ENCODE results near the gene HSPA13.

HSPA13 gene

DNA sequence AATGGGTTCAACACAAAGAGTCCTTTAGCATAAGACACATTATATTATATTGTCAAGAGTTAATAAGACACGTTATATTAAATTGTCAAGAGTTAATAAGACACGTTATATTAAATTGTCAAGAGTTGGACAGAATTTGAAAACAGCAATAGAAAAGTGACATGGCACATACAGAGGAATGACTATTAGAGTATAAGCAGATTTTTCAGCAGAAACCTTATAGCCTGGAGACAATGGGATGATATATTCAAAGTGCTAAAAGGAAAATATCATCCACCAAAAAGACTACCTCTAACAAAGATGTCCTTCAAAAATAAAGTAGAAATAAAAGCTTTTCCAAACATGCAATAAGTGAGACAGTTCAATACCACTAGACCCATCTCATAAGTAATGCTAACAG lies 36.0 kb upstream of the HSPA13 start:
- CTCF ChIA-PET: no interaction called here
- POLR2A ChIA-PET: no interaction called here
- H3K36me3 ChIP-seq (ENCODE audit: control insufficient read depth in 2 of 2, insufficient read depth in 1 of 2, low read length in 2 of 2): no peaks in the 10 kb centered on the region
- no peak overlapping the region for H3K27ac ChIP-seq (ENCODE audit: extremely low read depth, low read depth, low read length)
- H3K9me3 ChIP-seq (ENCODE audit: control insufficient read depth, insufficient read depth, low read depth, low read length): no peaks in the 10 kb centered on the region
- TF ChIP-seq SALL2 (tag by site-specific recombination; IDR thresholded peaks at IDR 0.05; ENCODE audit: borderline replicate concordance) (no peak), TRIM28 (IDR thresholded peaks at IDR 0.05; ENCODE audit: borderline replicate concordance, low read length) (peak; percentile 28; the same call in 1 of the 2 replicates), SETDB1 (IDR thresholded peaks at IDR 0.05; ENCODE audit: insufficient read length, low read length) (peak; percentile 84), ZNF791 (tag by site-specific recombination; IDR thresholded peaks at IDR 0.05) (peak; percentile 91)
- no peaks in the 10 kb centered on the region for H3K4me1 ChIP-seq (ENCODE audit: control insufficient read depth, insufficient read depth, low read length)
- no peak overlapping the region for H3K4me3 ChIP-seq (ENCODE audit: low read depth, low read length)

DNA sequence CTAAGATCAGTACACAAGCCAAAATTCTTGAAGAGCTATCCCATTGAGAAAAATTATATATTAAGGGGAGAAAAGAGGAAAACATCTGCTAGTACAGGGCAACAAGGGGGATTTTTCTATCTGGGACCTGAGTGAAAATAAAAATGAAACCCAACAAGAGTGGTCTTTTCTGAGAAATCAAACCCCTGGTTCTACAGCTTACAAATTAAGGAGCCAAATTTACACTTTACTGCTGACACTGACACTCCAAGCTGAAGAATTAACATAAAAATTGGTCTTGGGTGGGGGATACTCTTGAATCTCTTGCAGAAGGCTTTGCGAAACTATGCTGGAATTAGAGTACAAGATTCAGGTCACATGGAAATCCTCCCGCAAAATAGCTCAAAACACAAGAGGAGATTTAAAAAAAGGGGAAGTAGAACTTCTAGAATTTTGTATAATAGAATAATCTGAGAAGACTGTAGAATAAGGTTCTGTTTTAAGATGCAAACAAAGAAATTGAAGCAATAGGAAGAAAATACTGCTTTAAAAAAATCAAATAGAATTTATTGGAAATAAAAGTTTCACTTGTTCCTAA lies 32.1 kb upstream of the HSPA13 start:
- no peak overlapping the region for H3K4me3 ChIP-seq (ENCODE audit: low read depth, low read length)
- H3K4me1 ChIP-seq (ENCODE audit: control insufficient read depth, insufficient read depth, low read length): no peaks in the 10 kb centered on the region
- TF ChIP-seq, protein P1, sequence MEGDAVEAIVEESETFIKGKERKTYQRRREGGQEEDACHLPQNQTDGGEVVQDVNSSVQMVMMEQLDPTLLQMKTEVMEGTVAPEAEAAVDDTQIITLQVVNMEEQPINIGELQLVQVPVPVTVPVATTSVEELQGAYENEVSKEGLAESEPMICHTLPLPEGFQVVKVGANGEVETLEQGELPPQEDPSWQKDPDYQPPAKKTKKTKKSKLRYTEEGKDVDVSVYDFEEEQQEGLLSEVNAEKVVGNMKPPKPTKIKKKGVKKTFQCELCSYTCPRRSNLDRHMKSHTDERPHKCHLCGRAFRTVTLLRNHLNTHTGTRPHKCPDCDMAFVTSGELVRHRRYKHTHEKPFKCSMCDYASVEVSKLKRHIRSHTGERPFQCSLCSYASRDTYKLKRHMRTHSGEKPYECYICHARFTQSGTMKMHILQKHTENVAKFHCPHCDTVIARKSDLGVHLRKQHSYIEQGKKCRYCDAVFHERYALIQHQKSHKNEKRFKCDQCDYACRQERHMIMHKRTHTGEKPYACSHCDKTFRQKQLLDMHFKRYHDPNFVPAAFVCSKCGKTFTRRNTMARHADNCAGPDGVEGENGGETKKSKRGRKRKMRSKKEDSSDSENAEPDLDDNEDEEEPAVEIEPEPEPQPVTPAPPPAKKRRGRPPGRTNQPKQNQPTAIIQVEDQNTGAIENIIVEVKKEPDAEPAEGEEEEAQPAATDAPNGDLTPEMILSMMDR (tag by site-specific recombination; IDR thresholded peaks at IDR 0.05): no peak
- TF ChIP-seq ZNF792 (tag by site-specific recombination; IDR thresholded peaks at IDR 0.05) (no peak), SP2 (tag by site-specific recombination; IDR thresholded peaks at IDR 0.05) (no peak), ZNF624 (tag by site-specific recombination; IDR thresholded peaks at IDR 0.05) (no peak), ZBTB20 (tag by site-specific recombination; IDR thresholded peaks at IDR 0.05) (no peak), GFI1B (tag by site-specific recombination; IDR thresholded peaks at IDR 0.05) (no peak), EGR2 (tag by site-specific recombination; IDR thresholded peaks at IDR 0.05; ENCODE audit: low read depth) (no peak)
- TF ChIP-seq, protein P2, sequence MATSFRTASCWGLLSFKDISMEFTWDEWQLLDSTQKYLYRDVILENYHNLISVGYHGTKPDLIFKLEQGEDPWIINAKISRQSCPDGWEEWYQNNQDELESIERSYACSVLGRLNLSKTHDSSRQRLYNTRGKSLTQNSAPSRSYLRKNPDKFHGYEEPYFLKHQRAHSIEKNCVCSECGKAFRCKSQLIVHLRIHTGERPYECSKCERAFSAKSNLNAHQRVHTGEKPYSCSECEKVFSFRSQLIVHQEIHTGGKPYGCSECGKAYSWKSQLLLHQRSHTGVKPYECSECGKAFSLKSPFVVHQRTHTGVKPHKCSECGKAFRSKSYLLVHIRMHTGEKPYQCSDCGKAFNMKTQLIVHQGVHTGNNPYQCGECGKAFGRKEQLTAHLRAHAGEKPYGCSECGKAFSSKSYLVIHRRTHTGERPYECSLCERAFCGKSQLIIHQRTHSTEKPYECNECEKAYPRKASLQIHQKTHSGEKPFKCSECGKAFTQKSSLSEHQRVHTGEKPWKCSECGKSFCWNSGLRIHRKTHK (tag by site-specific recombination; IDR thresholded peaks at IDR 0.05): no peak
- TF ChIP-seq, protein P3, sequence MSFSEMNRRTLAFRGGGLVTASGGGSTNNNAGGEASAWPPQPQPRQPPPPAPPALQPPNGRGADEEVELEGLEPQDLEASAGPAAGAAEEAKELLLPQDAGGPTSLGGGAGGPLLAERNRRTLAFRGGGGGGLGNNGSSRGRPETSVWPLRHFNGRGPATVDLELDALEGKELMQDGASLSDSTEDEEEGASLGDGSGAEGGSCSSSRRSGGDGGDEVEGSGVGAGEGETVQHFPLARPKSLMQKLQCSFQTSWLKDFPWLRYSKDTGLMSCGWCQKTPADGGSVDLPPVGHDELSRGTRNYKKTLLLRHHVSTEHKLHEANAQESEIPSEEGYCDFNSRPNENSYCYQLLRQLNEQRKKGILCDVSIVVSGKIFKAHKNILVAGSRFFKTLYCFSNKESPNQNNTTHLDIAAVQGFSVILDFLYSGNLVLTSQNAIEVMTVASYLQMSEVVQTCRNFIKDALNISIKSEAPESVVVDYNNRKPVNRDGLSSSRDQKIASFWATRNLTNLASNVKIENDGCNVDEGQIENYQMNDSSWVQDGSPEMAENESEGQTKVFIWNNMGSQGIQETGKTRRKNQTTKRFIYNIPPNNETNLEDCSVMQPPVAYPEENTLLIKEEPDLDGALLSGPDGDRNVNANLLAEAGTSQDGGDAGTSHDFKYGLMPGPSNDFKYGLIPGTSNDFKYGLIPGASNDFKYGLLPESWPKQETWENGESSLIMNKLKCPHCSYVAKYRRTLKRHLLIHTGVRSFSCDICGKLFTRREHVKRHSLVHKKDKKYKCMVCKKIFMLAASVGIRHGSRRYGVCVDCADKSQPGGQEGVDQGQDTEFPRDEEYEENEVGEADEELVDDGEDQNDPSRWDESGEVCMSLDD (tag by site-specific recombination; IDR thresholded peaks at IDR 0.05): no peak
- no peaks in the 10 kb centered on the region for H3K36me3 ChIP-seq (ENCODE audit: control insufficient read depth in 2 of 2, insufficient read depth in 1 of 2, low read length in 2 of 2)
- CTCF ChIA-PET: no interaction called here
- no peaks in the 10 kb centered on the region for H3K9me3 ChIP-seq (ENCODE audit: control insufficient read depth, insufficient read depth, low read depth, low read length)
- H3K27ac ChIP-seq (ENCODE audit: extremely low read depth, low read depth, low read length): no peak overlapping the region
- POLR2A ChIA-PET: no interaction called here

DNA sequence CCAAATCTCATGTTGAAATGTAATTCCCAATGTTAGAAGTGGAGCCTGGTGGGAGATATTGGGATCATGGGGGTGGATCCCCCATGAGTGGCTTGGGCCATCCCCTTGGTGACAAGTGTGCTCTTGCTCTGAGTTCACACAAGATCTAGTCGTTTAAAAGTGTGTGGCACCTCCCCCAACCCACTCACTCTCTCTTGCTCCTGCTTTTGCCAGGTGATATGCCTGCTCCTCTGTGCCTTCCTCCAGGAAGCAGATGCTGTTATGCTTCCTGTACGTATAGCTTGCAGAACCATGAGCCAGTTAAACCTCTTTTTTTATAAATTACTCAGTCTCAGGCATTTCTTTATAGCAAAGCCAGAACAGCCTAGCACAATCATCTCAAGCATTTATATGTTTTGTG lies 23.0 kb upstream of the HSPA13 start:
- H3K36me3 ChIP-seq (ENCODE audit: control insufficient read depth in 2 of 2, insufficient read depth in 1 of 2, low read length in 2 of 2): no peaks in the 10 kb centered on the region
- POLR2A ChIA-PET: no interaction called here
- CTCF ChIA-PET: interaction anchor here (1.0 kb wide), 1 partner anchor 1025 kb away, joined by 3 read pairs; no protein-coding TSS in a partner anchor
- no peak overlapping the region for H3K27ac ChIP-seq (ENCODE audit: extremely low read depth, low read depth, low read length)
- H3K4me3 ChIP-seq (ENCODE audit: low read depth, low read length): no peak overlapping the region
- no peaks in the 10 kb centered on the region for H3K4me1 ChIP-seq (ENCODE audit: control insufficient read depth, insufficient read depth, low read length)
- H3K9me3 ChIP-seq (ENCODE audit: control insufficient read depth, insufficient read depth, low read depth, low read length): no peaks in the 10 kb centered on the region
- TF ChIP-seq ZNF664 (tag by site-specific recombination; IDR thresholded peaks at IDR 0.05): no peak
- TF ChIP-seq, protein P4, sequence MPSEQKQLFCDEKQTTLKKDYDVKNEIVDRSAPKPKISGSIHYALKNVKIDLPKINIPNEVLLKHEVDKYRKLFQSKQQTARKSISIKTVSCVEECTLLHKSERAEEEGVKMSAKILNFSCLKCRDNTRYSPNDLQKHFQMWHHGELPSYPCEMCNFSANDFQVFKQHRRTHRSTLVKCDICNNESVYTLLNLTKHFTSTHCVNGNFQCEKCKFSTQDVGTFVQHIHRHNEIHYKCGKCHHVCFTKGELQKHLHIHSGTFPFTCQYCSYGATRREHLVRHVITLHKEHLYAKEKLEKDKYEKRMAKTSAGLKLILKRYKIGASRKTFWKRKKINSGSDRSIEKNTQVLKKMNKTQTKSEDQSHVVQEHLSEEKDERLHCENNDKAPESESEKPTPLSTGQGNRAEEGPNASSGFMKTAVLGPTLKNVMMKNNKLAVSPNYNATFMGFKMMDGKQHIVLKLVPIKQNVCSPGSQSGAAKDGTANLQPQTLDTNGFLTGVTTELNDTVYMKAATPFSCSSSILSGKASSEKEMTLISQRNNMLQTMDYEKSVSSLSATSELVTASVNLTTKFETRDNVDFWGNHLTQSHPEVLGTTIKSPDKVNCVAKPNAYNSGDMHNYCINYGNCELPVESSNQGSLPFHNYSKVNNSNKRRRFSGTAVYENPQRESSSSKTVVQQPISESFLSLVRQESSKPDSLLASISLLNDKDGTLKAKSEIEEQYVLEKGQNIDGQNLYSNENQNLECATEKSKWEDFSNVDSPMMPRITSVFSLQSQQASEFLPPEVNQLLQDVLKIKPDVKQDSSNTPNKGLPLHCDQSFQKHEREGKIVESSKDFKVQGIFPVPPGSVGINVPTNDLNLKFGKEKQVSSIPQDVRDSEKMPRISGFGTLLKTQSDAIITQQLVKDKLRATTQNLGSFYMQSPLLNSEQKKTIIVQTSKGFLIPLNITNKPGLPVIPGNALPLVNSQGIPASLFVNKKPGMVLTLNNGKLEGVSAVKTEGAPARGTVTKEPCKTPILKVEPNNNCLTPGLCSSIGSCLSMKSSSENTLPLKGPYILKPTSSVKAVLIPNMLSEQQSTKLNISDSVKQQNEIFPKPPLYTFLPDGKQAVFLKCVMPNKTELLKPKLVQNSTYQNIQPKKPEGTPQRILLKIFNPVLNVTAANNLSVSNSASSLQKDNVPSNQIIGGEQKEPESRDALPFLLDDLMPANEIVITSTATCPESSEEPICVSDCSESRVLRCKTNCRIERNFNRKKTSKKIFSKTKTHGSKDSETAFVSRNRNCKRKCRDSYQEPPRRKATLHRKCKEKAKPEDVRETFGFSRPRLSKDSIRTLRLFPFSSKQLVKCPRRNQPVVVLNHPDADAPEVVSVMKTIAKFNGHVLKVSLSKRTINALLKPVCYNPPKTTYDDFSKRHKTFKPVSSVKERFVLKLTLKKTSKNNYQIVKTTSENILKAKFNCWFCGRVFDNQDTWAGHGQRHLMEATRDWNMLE (tag by site-specific recombination; conservative IDR thresholded peaks at IDR 0.05; ENCODE audit: low read depth): no peak
- TF ChIP-seq, protein P5, sequence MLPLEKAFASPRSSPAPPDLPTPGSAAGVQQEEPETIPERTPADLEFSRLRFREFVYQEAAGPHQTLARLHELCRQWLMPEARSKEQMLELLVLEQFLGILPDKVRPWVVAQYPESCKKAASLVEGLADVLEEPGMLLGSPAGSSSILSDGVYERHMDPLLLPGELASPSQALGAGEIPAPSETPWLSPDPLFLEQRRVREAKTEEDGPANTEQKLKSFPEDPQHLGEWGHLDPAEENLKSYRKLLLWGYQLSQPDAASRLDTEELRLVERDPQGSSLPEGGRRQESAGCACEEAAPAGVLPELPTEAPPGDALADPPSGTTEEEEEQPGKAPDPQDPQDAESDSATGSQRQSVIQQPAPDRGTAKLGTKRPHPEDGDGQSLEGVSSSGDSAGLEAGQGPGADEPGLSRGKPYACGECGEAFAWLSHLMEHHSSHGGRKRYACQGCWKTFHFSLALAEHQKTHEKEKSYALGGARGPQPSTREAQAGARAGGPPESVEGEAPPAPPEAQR (tag by site-specific recombination; IDR thresholded peaks at IDR 0.05): no peak
- TF ChIP-seq GLI2 (tag by site-specific recombination; IDR thresholded peaks at IDR 0.05; ENCODE audit: borderline replicate concordance, low read depth): no peak
- no peak for TF ChIP-seq ZNF776 (tag by site-specific recombination; IDR thresholded peaks at IDR 0.05; ENCODE audit: borderline replicate concordance)
- no peak for TF ChIP-seq ZNF521 (tag by site-specific recombination; IDR thresholded peaks at IDR 0.05)

Measured in HEK293 (cell line).